ENCODE results near the gene ZFAND5.

Gene ZFAND5

GRCh38 chr9:72363908-72364678 is 915 bp downstream of the ZFAND5 start:
- no peak for DNase-seq (ENCODE audit: low read depth)
- TF ChIP-seq CTCF (IDR thresholded peaks at IDR 0.05; ENCODE audit: low read depth, low read length, missing control alignments): no peak
- H3K4me3 ChIP-seq (ENCODE audit: low read depth, low read length): peak overlapping the region; percentile 85
- in situ Hi-C loops (cut with HindIII; ENCODE audit: low sequenced_read_pairs): no loop called here

- no peak for TF ChIP-seq CTCF (IDR thresholded peaks at IDR 0.05; ENCODE audit: low read depth, low read length, missing control alignments)
- in situ Hi-C loops (cut with HindIII; ENCODE audit: low sequenced_read_pairs): no loop called here
- DNase-seq (ENCODE audit: low read depth): no peak
- peak overlapping the region; percentile 85 for H3K4me3 ChIP-seq (ENCODE audit: low read depth, low read length)
Observed at GRCh38 chr9:72363236-72363635, 1.8 kb downstream of the ZFAND5 start.

GRCh38 chr9:72362680-72363139 is 2.3 kb downstream of the ZFAND5 start:
- in situ Hi-C loops (cut with HindIII; ENCODE audit: low sequenced_read_pairs): no loop called here
- no peak for TF ChIP-seq CTCF (IDR thresholded peaks at IDR 0.05; ENCODE audit: low read depth, low read length, missing control alignments)
- no peak for DNase-seq (ENCODE audit: low read depth)
- peak overlapping the region; percentile 85 for H3K4me3 ChIP-seq (ENCODE audit: low read depth, low read length)

- TF ChIP-seq CTCF (IDR thresholded peaks at IDR 0.05; ENCODE audit: low read depth, low read length, missing control alignments): no peak
- no peak for DNase-seq (ENCODE audit: low read depth)
- peak overlapping the region; percentile 85 for H3K4me3 ChIP-seq (ENCODE audit: low read depth, low read length)
- in situ Hi-C loops (cut with HindIII; ENCODE audit: low sequenced_read_pairs): no loop called here
Observed at GRCh38 chr9:72362118-72362531, 2.9 kb downstream of the ZFAND5 start.

GRCh38 chr9:72361217-72361616 is 3.8 kb downstream of the ZFAND5 start:
- no peak for TF ChIP-seq CTCF (IDR thresholded peaks at IDR 0.05; ENCODE audit: low read depth, low read length, missing control alignments)
- DNase-seq (ENCODE audit: low read depth): no peak
- H3K4me3 ChIP-seq (ENCODE audit: low read depth, low read length): peak overlapping the region; percentile 85
- in situ Hi-C loops (cut with HindIII; ENCODE audit: low sequenced_read_pairs): no loop called here

- DNase-seq (ENCODE audit: low read depth): no peak
Observed at GRCh38 chr9:72360324-72360723, 4.7 kb downstream of the ZFAND5 start.

More at GRCh38 chr9:72360324-72360723, 4.7 kb downstream of the ZFAND5 start:
- in situ Hi-C loops (cut with HindIII; ENCODE audit: low sequenced_read_pairs): no loop called here
- peak overlapping the region; percentile 2 for H3K4me3 ChIP-seq (ENCODE audit: low read depth, low read length)
- no peak for TF ChIP-seq CTCF (IDR thresholded peaks at IDR 0.05; ENCODE audit: low read depth, low read length, missing control alignments)
